SK-N-SH treated with all-trans-retinoic acid at 6 μM for 48 hours (cell line): ENCODE results near the gene MED16.
"Not testable (repeated sequence)": the region's sequence is repeated elsewhere in the genome, so short reads cannot be mapped to it uniquely, and the experiment has no call there.

Experiments
- ATAC-seq: fragments of 200-7000 bp; cut with Tn5 transposase; 3 replicates; pipeline ENCODE4 v1.9.1; 2020; ENCODE audit warnings: mild to moderate bottlenecking, moderate library complexity
- ARNTL ChIP-seq: fragments of 450-650 bp; formaldehyde crosslinking; IDR thresholded peaks from 2 replicates; pipeline ENCODE4 v1.5.0; 2020; ENCODE audit warnings: low read depth, mild to moderate bottlenecking, moderate library complexity, borderline replicate concordance
- BACH2 ChIP-seq: fragments of 250-450 bp; sonication (Bioruptor Pico); IDR thresholded peaks from 2 replicates; pipeline ENCODE4 v1.9.0; 2021; ENCODE audit warnings: mild to moderate bottlenecking, borderline replicate concordance
- CREB5 ChIP-seq: fragments of 250-450 bp; sonication (Bioruptor Pico); IDR thresholded peaks from 2 replicates; pipeline ENCODE4 v1.5.1; 2020; ENCODE audit warnings: low read depth, mild to moderate bottlenecking, moderate library complexity
- CSDC2 ChIP-seq: fragments of 250-450 bp; sonication (Bioruptor Pico); IDR thresholded peaks from 2 replicates; pipeline ENCODE4 v1.5.0; 2020; ENCODE audit warnings: mild to moderate bottlenecking, moderate library complexity
- ESRRG ChIP-seq: fragments of 250-450 bp; sonication (Bioruptor Pico); IDR thresholded peaks from 2 replicates; pipeline ENCODE4 v1.6.1; 2021; ENCODE audit warnings: mild to moderate bottlenecking
- ISL1 ChIP-seq: fragments of 250-450 bp; sonication (Bioruptor Pico); IDR thresholded peaks from 2 replicates; pipeline ENCODE4 v2.1.2; 2022; ENCODE audit warnings: mild to moderate bottlenecking, moderate library complexity
- OSR1 ChIP-seq: fragments of 250-450 bp; sonication (Bioruptor Pico); IDR thresholded peaks from 2 replicates; pipeline ENCODE4 v1.8.0; 2022; ENCODE audit warnings: moderate library complexity, mild to moderate bottlenecking, inconsistent platforms
- PATZ1 ChIP-seq: fragments of 250-450 bp; sonication (Bioruptor Pico); IDR thresholded peaks from 2 replicates; pipeline ENCODE4 v1.8.0; 2020; ENCODE audit warnings: mild to moderate bottlenecking, moderate library complexity, borderline replicate concordance
- PPARA ChIP-seq: fragments of 250-450 bp; sonication (Bioruptor Pico); IDR thresholded peaks from 2 replicates; pipeline ENCODE4 v1.5.0; 2020; ENCODE audit warnings: mild to moderate bottlenecking, borderline replicate concordance
- RARB ChIP-seq: fragments of 250-450 bp; sonication (Bioruptor Pico); IDR thresholded peaks from 2 replicates; pipeline ENCODE4 v1.8.0; 2021; ENCODE audit warnings: mild to moderate bottlenecking, moderate library complexity
- TOX ChIP-seq: fragments of 250-450 bp; sonication (Bioruptor Pico); IDR thresholded peaks from 2 replicates; pipeline ENCODE4 v1.8.0; 2021; ENCODE audit warnings: mild to moderate bottlenecking, moderate library complexity, borderline replicate concordance
- TSHZ2 ChIP-seq: fragments of 250-450 bp; sonication (Bioruptor Pico); IDR thresholded peaks from 2 replicates; pipeline ENCODE4 v1.5.0; 2020; ENCODE audit warnings: mild to moderate bottlenecking, moderate library complexity
- ZC3H10 ChIP-seq: fragments of 250-450 bp; sonication (Bioruptor Pico); IDR thresholded peaks from 2 replicates; pipeline ENCODE4 v1.5.1; 2021; ENCODE audit warnings: mild to moderate bottlenecking, moderate library complexity
- ZFP3 ChIP-seq: fragments of 250-450 bp; sonication (Bioruptor Pico); IDR thresholded peaks from 2 replicates; pipeline ENCODE4 v1.5.0; 2020; ENCODE audit warnings: mild to moderate bottlenecking, moderate library complexity
- ZFP30 ChIP-seq: fragments of 450-650 bp; formaldehyde crosslinking; IDR thresholded peaks from 2 replicates; pipeline ENCODE4 v1.5.0; 2022; ENCODE audit warnings: mild to moderate bottlenecking, moderate library complexity
- ZNF565 ChIP-seq: fragments of 450-650 bp; formaldehyde crosslinking; conservative IDR thresholded peaks from 2 replicates; pipeline ENCODE4 v1.5.0; 2020; ENCODE audit warnings: low read depth, mild to moderate bottlenecking, moderate library complexity
- ZNF70 ChIP-seq: fragments of 450-650 bp; formaldehyde crosslinking; IDR thresholded peaks from 2 replicates; pipeline ENCODE4 v1.5.0; 2020; ENCODE audit warnings: mild to moderate bottlenecking, moderate library complexity
- ZNF8 ChIP-seq: fragments of 450-650 bp; formaldehyde crosslinking; IDR thresholded peaks from 2 replicates; pipeline ENCODE4 v1.5.0; 2020; ENCODE audit warnings: mild to moderate bottlenecking, moderate library complexity
- TF ChIP-seq, protein P1 (sequence below): fragments of 250-450 bp; sonication (Bioruptor Pico); IDR thresholded peaks from 2 replicates; pipeline ENCODE4 v1.8.0; 2021; ENCODE audit warnings: low read depth, mild to moderate bottlenecking, moderate library complexity, borderline replicate concordance

The MED16 gene

DNA sequence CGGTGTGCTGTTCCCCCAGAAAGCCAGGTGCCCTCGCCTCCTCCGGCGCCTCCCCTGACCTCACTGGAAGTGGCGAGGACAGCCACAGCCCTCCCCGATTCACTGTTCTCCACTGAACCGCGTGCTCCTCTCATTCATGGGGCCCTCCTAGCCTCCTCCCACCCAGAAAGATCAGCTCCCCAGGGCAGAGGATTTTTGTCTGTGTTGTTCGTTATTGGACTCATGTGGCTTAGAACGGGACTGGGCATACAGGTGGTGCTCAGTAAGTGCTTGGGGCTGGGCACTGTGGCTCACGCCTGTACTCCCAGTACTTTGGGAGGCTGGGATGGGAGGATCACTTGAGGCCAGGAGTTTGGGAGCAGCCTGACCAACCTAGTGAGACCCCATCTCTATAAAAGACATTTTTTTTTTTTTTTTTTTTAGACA lies 48.4 kb downstream of the MED16 start:
- TF ChIP-seq RARB (CRISPR knock-in tag) (no peak), ZNF565 (CRISPR knock-in tag) (no peak), PPARA (CRISPR knock-in tag) (no peak), ZNF70 (no peak), TSHZ2 (CRISPR knock-in tag) (no peak), CREB5 (CRISPR knock-in tag) (no peak), ZFP3 (CRISPR knock-in tag) (no peak), TOX (no peak)
- ATAC-seq, result no peak

GRCh38 chr19:843836-844545 lies 49.0 kb downstream of the MED16 start:
- no peak for TF ChIP-seq ZNF8 (CRISPR knock-in tag)
- TF ChIP-seq, protein P1, sequence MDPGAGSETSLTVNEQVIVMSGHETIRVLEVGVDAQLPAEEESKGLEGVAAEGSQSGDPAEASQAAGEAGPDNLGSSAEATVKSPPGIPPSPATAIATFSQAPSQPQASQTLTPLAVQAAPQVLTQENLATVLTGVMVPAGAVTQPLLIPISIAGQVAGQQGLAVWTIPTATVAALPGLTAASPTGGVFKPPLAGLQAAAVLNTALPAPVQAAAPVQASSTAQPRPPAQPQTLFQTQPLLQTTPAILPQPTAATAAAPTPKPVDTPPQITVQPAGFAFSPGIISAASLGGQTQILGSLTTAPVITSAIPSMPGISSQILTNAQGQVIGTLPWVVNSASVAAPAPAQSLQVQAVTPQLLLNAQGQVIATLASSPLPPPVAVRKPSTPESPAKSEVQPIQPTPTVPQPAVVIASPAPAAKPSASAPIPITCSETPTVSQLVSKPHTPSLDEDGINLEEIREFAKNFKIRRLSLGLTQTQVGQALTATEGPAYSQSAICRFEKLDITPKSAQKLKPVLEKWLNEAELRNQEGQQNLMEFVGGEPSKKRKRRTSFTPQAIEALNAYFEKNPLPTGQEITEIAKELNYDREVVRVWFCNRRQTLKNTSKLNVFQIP, result no peak
- no peak for TF ChIP-seq ZFP30 (CRISPR knock-in tag)
- TF ChIP-seq RARB (CRISPR knock-in tag), result no peak
- no peak for TF ChIP-seq ISL1 (CRISPR knock-in tag)
- TF ChIP-seq CSDC2 (CRISPR knock-in tag), result no peak
- no peak for ATAC-seq

DNA sequence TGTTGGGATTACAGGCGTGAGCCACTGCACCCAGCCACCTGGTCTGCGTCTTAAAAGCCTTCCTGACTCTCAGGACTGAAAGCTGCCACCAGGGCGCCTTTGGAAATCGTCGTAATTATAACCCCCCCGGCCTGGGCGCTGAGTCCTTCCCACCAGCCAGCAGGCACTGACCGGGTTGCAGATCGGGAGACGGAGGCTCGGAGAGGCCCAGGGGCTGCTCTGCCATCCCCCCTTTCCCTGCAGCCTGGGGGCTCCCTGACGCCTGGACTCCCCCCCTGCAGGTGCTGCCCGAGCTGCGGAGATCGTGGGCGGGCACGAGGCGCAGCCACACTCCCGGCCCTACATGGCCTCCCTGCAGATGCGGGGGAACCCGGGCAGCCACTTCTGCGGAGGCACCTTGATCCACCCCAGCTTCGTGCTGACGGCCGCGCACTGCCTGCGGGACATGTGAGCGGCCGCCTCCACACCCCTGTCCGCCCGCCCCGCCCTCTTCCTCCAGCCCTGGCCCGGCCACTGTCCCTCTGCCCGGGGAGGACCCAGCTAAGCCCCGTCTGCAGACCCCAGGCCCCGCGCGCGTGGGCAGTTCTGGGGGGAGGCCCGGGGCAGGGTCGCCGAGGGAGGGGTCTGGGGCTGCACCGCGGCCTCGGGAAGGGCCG lies 49.7 kb downstream of the MED16 start:
- TF ChIP-seq OSR1 (CRISPR knock-in tag), result no peak
- no peak for TF ChIP-seq ESRRG
- peak; percentile 50 for ATAC-seq

DNA sequence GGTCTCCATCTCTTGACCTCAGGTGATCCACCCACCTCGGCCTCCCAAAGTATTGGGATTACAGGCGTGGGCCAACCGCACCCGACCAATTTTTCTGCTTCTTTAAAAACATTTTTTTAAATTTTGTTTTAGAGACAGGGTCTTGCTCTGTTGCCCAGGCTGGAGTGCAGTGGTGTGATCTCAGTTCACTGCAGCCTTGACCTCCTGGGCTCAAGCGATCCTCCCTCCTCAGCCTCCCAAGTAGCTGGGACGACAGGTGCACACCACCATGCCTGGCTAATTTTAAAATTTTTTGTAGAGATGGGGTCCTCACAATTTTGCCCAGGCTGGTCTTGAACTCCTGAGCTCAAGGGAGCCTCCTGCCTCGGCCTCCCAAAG lies 50.2 kb downstream of the MED16 start:
- ATAC-seq, result not testable (repeated sequence)

DNA sequence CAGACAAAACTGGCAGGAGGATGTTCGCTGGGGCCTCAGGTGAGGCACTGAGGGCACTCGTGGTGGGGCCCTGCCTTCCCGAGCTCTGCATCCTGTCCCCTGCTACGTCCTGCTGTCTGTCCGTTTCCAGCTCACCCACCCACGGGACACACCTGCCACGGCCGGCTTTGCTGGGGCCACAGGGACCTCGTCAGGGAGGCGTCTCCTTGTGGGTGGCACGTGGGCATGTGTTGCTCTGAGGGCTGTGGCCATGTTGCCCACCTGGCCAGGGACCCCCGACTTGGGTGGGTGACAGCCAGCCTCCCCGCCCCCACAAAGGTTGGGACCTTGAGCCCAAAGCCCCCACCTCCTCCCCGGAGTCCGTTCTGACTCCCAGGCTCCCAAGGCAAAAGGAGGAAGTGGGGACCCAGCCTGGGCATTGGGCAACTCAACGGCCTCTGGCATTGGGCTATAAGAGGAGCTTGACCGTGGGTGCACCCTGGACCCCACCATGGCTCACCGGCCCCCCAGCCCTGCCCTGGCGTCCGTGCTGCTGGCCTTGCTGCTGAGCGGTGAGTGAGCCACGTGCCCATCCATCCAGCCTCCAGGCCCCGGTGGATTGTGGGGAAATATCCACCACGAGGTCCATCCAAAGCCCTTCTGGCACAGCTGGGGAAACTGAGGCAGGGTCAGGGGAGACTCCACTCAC lies 52.3 kb downstream of the MED16 start, which contains the start of gene PRTN3:
Gene PRTN3 (plus strand): TSS at position 481 of the 688 bp plus-strand sequence. CDS start 10 bp downstream, at position 491.
- no peak for ATAC-seq
- no peak for TF ChIP-seq ZC3H10 (CRISPR knock-in tag)
- no peak for TF ChIP-seq ISL1 (CRISPR knock-in tag)
- no peak for TF ChIP-seq ZNF565 (CRISPR knock-in tag)
- TF ChIP-seq, all 23 proteins: peak for 0

DNA sequence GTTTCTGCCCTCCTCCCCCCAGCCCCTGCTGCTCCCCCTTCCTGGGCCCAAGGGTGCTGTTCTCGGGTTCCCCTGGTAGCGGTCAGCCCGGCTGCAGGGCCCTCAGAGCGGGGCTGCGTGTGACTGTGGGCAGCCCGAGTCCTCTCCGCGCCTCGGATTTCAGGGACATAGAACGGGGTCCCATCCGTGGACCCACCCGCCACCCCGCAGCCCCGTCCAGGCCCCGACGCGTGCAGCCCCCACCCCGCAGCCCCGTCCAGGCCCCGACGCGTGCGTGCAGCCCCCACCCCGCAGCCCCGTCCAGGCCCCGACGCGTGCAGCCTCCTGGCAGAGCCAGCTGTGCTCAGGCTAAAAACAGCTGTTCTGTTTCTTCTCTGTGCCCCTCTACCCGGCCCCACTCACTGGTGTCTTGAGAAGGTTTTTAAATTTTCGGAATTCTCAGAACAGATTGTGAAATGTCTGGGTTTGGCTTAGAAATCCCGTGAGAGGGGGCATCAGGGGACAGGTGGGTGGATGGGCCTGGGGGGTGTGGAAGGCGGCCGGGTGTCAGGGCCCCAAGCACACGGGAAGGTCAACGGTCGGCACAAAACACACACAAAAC lies 57.7 kb downstream of the MED16 start:
- ATAC-seq, result no peak; the same call in 2 of the 3 replicates
- no peak for TF ChIP-seq ZNF8 (CRISPR knock-in tag)
- TF ChIP-seq, protein P1, result no peak
- TF ChIP-seq ZNF70, result no peak
- no peak for TF ChIP-seq CSDC2 (CRISPR knock-in tag)
- no peak for TF ChIP-seq ZFP3 (CRISPR knock-in tag)
- TF ChIP-seq CREB5 (CRISPR knock-in tag), result no peak
- TF ChIP-seq ESRRG, result no peak
- no peak for TF ChIP-seq PATZ1 (CRISPR knock-in tag)
- no peak for TF ChIP-seq ARNTL (CRISPR knock-in tag)
- no peak for TF ChIP-seq ISL1 (CRISPR knock-in tag)
- TF ChIP-seq RARB (CRISPR knock-in tag), result no peak
- TF ChIP-seq ZC3H10 (CRISPR knock-in tag), result no peak
- TF ChIP-seq BACH2, result no peak
